M059J (cell line): ENCODE results near the gene CLSTN3. TPM values are rescaled to one million over a fixed set of nuclear protein-coding genes. Genes with fewer than 3 reads are reported as not detected.

ENCODE experiments used
- DNase-seq: peaks from one replicate; pipeline ENCODE4 v3.0.0-alpha.2; 2012; ENCODE audit warnings: low read depth
- total RNA-seq: library from RNA; depleted of rRNA; stranded (reverse); fragments of >200 nt; shearing (Covaris generic); gene quantifications from 2 replicates; pipeline ENCODE4 v1.2.3, GENCODE V29; 2014; rRNA removed

Gene CLSTN3
- 7.7 and 29.7 TPM in 2 replicates for total RNA-seq

DNA sequence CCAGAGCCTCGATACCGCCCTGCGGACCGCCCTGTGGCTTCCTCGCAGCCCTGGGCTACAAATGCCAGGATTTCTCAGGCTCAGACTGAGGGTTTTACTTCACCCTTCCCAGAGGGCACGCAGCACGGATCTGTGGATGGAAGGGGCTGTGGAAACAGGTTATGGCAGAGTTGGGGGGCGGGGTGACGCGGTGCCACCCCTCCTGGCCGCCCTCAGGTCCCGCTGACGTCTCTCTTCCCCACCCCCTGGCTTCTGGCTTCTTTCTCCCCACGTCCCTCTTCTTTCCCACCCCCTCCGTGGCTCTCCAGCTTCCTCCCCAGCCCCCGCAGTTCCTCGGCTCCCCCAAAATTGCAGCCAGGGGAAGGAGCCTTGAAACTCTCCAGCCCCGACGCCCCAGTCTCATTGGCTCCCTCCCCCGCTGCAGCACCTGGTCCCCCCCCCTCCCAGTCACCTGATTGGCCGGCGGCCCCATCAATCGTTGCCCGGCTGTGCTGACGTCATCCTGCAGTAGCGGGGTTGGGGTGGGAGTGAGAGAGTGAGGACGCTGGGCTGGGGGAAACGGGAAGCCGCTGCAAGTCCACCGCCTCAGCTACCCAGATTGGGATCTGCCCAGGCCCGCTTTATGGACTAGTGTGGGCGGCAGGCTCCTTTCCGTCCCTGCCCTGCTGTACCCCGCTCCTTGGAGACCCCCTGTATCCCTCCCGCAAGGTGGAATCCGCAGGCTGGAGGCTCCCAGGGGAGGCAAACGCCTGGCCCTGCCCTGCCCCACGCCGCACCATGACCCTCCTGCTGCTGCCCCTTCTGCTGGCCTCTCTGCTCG is at the start of gene CLSTN3:
Gene CLSTN3 (plus strand): TSS at position 500 of the 820 bp plus-strand sequence. CDS start 278 bp downstream, at position 778.
- DNase-seq, result peak; percentile 70

DNA sequence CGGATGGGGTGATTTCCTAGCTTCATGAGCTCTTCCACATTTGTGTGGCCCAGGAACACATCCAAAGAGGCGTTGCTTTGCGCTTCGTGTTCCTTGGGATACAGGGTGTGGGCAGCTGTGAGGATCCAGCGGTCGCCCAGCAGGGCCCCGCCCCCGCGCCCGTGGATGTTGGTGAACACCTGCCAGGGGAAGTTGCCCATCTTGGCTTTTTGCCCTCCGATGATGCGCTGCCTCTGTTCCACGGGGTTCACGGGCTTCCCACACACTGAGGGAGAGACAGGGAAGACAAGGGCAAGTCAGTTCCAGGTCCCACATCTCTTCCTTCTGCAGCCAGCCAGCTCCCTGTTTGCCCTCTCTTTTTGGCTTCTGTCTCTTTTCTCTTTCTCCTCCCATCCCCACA is 49.1 kb upstream of the CLSTN3 start:
- no peak for DNase-seq

DNA sequence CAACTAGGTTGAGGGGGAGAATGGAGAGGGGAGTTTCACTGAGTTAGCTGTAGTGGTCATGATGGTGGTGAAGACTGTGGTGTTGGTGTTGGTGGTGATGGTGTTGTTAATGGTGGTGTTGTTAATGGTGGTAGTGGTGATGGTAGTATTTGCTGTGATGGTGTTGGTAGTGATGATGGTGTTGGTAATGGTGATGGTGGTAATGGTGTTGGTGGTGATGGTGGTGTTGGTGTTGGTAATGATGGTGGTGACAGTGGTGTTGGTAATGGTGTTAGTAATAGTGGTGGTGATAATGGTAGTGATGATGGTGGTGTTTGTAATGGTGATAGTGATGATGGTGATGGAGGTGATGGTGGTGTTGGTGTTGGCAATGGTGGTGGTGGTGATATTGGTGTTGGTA is 47.0 kb upstream of the CLSTN3 start:
- no peak for DNase-seq

GRCh38 chr12:7089196-7089871 is 40.8 kb upstream of the CLSTN3 start:
- DNase-seq, result no peak

- no peak for DNase-seq
Measured at GRCh38 chr12:7090222-7090998, 39.8 kb upstream of the CLSTN3 start.

DNA sequence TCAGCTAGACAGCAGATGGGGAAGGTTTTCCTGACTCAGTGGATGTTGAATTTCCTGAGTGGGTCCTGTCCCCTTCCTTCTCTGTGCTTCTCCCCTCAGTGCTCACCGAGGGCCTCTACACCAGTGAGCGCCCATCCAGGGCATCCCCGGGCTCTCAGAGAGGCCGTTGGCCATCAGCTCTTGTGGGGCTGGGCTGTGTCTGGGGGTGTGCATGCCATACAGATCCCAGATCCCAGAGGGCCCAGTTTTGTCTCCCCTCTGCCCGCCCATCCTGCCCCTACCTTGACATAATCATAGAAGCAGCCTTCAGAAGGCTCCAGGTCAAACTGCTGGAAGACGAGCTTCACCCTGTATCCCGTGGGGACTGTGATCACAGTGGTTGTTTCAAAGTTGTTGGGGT is 39.0 kb upstream of the CLSTN3 start:
- DNase-seq, result no peak

DNA sequence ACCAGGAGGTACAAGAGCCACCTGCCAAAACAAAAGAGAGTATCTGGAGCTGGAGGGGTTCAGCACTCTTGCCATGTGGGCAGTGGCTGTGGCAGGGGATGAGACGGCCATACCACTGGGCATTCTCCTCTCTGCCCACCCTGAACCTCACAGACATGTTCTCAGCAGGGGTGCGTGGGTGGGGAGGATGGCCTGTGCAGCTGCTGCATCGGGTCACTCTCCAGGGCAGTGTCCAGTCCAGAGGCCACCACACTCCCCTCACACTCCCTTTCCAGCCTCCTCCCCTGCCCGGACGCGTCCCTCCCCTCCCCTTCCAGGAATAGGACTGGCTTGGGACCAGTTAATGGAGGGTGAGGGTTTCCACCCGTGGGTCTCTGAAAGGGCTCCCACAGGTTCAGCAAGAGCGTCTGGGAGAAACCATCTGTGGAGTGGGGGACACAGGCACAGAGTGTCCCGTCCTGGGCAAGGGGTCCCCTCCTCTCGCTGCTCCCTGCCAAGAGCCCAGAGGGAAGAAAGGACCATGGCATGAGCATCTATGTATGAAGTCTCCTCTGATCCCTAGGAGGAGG is 38.4 kb upstream of the CLSTN3 start:
- DNase-seq, result no peak

- peak; percentile 79 for DNase-seq
Measured at GRCh38 chr12:7092229-7092985, 37.8 kb upstream of the CLSTN3 start, which contains the start of gene C1R. TSS of gene C1R (minus strand) at chr12:7092445. CDS start at chr12:7092388, 57 bp downstream.

GRCh38 chr12:7092986-7093460 is 37.1 kb upstream of the CLSTN3 start:
- no peak for DNase-seq

- no peak for DNase-seq
Measured at GRCh38 chr12:7093486-7093885, 36.7 kb upstream of the CLSTN3 start.

DNA sequence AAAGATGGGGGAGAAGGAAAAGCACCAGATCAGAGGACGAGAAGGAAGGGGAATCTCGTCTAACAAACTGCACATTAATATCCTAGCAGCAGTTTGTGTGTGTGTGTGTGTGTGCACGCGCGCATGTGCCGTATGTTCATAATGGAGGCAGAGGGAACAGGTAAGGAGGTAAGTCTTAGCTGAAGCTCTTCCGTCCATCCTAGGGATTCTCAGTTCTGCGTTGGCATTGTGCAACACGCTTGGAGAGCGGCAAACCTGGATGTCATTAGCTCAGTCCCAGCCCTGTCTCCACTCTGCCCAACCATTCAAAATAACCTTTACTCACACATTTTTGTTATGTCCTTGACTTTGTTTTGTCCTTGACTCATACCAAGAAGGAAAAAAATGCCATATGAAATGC is 36.3 kb upstream of the CLSTN3 start:
- no peak for DNase-seq

DNA sequence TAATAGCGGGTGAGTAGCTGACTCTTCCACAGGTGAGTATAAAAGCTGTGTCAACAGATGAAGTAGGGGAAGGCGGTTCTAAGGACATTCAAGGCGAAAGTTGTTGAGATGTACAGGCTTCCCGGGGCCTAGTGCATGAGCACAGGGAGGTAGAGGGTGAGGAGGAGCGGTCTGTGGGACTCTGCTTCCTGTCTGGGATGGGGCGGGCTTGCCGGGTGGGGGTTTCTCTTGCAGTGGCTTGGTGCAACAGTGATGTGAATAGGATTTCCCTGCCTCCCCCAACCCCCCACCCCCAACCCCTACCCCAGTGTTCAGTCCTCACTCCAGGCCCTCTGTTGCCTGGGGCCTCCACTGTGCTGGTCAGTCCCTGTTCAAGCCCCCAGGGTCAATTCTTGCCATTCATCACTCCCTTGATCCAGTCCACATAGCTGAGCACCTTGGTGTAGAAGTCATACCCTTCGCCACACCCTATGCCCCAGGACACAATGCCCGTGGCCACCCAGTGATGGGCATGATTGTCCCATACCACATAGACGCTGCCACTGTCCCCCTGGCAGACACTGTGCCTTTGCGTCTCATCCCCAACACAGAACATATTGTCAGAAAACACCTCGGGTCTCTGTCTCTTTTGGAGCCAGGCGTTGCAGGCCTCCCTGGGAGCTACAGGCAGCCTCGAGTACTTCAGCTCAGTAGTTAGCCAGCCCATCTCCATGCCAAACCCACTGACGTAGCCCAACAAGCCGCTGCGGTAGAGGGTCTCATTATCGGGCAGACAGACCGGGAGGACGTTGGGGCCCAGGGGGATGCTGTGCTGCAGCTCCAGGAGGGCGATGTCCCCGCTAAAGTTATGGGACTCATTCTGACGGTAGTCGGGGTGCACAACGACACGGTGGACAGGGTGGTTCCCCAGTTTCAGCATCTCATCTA is 33.9 kb upstream of the CLSTN3 start:
- no peak for DNase-seq

GRCh38 chr12:7096979-7097378 is 33.2 kb upstream of the CLSTN3 start:
- DNase-seq, result no peak

GRCh38 chr12:7099290-7099996 is 30.7 kb upstream of the CLSTN3 start:
- no peak for DNase-seq

DNA sequence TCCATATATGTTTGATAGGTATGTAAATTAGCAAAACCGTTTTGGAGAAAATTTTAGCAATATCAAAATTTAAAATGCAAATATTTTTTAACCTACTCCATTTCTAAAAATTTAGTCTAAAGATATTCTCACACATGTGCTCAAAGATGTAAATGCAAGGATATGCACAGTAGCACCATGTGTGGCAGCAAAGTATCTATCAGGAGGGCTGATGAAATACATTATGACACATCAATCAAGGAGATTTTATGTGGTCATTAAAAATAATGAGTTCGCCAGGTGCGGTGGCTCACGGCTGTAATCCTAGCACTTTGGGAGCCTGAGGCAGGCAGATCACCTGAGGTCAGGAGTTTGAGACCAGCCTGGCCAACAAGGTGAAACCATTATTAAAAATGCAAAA is 29.9 kb upstream of the CLSTN3 start:
- DNase-seq, result no peak

- no peak for DNase-seq
Measured at GRCh38 chr12:7101047-7101693, 29.0 kb upstream of the CLSTN3 start.

DNA sequence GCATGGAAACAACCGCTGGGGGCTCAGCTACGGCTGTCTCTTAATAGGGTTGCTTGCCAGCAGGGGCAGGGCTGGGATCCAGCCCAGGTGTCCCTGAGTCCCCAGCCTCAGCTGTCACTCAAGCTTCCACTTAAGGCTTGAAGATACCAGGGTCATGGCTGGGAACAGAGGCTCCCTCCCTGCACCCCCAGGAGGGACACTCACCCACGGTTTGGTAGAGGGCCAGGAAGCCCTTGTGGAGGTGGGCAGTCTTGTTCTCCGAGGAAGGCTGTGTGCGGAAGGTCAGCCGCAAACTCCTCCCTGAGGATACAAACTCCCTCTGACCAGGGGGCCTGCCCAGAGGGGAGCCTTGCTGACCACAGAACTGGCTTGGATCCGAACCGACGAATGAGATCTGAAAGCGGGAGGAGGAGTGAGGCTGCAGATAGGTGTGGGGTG is 28.5 kb upstream of the CLSTN3 start:
- DNase-seq, result no peak

DNA sequence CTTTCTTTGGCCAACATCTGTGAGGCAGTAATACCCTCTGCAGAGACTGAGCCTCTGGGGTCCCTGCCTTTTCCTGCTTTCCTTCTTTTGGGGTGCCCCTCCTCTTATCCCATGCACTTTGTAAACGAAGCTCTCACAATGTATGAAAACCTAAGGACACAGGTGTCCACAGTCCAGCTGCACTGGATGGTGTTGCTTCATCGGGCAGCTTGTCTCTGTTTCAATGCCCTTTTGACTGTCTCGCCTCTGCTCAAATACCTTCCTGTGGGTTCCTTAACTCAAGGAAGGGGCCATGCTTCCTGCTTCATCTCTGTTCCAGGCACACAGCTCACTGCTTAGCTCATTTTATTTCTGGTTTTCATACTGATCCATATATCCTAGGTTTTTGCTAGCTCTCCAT is 27.6 kb upstream of the CLSTN3 start:
- DNase-seq, result no peak
